ENCODE data around the gene TWNK. TPM values are rescaled to one million over a fixed set of nuclear protein-coding genes. Genes with fewer than 3 reads are reported as not detected.
A peak's percentile ranks its signal among the peaks of the same experiment; 100 is the strongest.

Gene TWNK
- total and polyA plus RNA-seq, 10 of the 15 experiments (the other 5 are each of a cell fraction or from before 2014, with no cell fraction given), result 13.6 to 32.8 (median 18.0) TPM

GRCh38 chr10:100986952-100987684 is at the start of gene TWNK, which contains the start of gene MRPL43 (continued):
- TF ChIP-seq ZBTB40 (IDR thresholded peaks at IDR 0.05; ENCODE audit: borderline replicate concordance) (peak; percentile 98), IKZF2 (IDR thresholded peaks at IDR 0.05) (no peak), ZBTB33 (IDR thresholded peaks at IDR 0.05) (no peak), CTCF (IDR thresholded peaks at IDR 0.05 in 2 of 3, conservative IDR thresholded peaks at IDR 0.05 in 1 of 3; ENCODE audit: control insufficient read depth in 2 of 3, extremely low read depth in 1 of 3, insufficient read depth in 1 of 3, low read depth in 3 of 3, low read length in 3 of 3) (no peak), ZNF384 (IDR thresholded peaks at IDR 0.05; ENCODE audit: borderline replicate concordance, low read depth, low read length) (no peak), FOS (IDR thresholded peaks at IDR 0.05; ENCODE audit: borderline replicate concordance, extremely low read depth, insufficient read length) (no peak), MXI1 (IDR thresholded peaks at IDR 0.05; ENCODE audit: low read depth, low read length) (peak; percentile 100), EED (IDR thresholded peaks at IDR 0.05; ENCODE audit: low read depth) (no peak), SMC3 (IDR thresholded peaks at IDR 0.05; ENCODE audit: borderline replicate concordance, low read length) (no peak), RB1 (IDR thresholded peaks at IDR 0.05; ENCODE audit: borderline replicate concordance) (no peak; the same call in 1 of the 2 replicates), MEF2A (IDR thresholded peaks at IDR 0.05; ENCODE audit: insufficient read depth, low read depth, low read length) (no peak), ZNF622 (IDR thresholded peaks at IDR 0.05) (no peak), SMARCA5 (IDR thresholded peaks at IDR 0.05) (no peak), KLF5 (IDR thresholded peaks at IDR 0.05; ENCODE audit: partially characterized antibody) (peak; percentile 65), ELK1 (IDR thresholded peaks at IDR 0.05; ENCODE audit: low read depth, low read length) (peak; percentile 87), ZZZ3 (IDR thresholded peaks at IDR 0.05; ENCODE audit: control insufficient read depth, insufficient read length, low read depth) (no peak), SMAD5 (IDR thresholded peaks at IDR 0.05; ENCODE audit: low read depth) (peak; percentile 78), PAX8 (IDR thresholded peaks at IDR 0.05) (no peak), CHD1 (IDR thresholded peaks at IDR 0.05; ENCODE audit: low read depth, low read length) (no peak)
